Measurements from ENCODE around the gene LRRC42.
"Not testable (repeated sequence)": the region's sequence is repeated elsewhere in the genome, so short reads cannot be mapped to it uniquely, and the experiment has no call there.

The LRRC42 gene

GRCh38 chr1:53968125-53968513 is 22.0 kb downstream of the LRRC42 start:
- no peak for DNase-seq

- DNase-seq = not testable (repeated sequence)
These were observed 23.2 kb downstream of the LRRC42 start for GRCh38 chr1:53969323-53969722.

- DNase-seq = no peak
These were observed 25.6 kb downstream of the LRRC42 start for GRCh38 chr1:53971718-53972117.

- no peak for DNase-seq
These were observed 29.7 kb downstream of the LRRC42 start for GRCh38 chr1:53975861-53976260.

GRCh38 chr1:53979712-53980450 is 33.7 kb downstream of the LRRC42 start:
- DNase-seq = no peak

- no peak for DNase-seq
These were observed 35.1 kb downstream of the LRRC42 start for GRCh38 chr1:53981220-53981619.

- DNase-seq = no peak
These were observed 36.0 kb downstream of the LRRC42 start for GRCh38 chr1:53982034-53982762.

- DNase-seq = no peak
These were observed 36.6 kb downstream of the LRRC42 start for GRCh38 chr1:53982763-53983104.

- DNase-seq = no peak
These were observed 38.6 kb downstream of the LRRC42 start for GRCh38 chr1:53984726-53985125.

GRCh38 chr1:53986458-53986857 is 40.3 kb downstream of the LRRC42 start:
- no peak for DNase-seq

- DNase-seq = peak in 1 of 5 donors; percentile 52
These were observed 41.7 kb downstream of the LRRC42 start for GRCh38 chr1:53987880-53988279.

- DNase-seq = no peak
These were observed 46.1 kb downstream of the LRRC42 start for GRCh38 chr1:53992085-53992874.

- not testable (repeated sequence) for DNase-seq
These were observed 48.4 kb downstream of the LRRC42 start for GRCh38 chr1:53994516-53994915.

GRCh38 chr1:53995683-53996082 is 49.5 kb downstream of the LRRC42 start:
- no peak for DNase-seq

GRCh38 chr1:53998223-53998622 is 52.1 kb downstream of the LRRC42 start:
- DNase-seq = no peak

- DNase-seq = no peak
These were observed 53.8 kb downstream of the LRRC42 start for GRCh38 chr1:53999920-54000319.

- no peak for DNase-seq
These were observed 55.4 kb downstream of the LRRC42 start for GRCh38 chr1:54001591-54001990.

GRCh38 chr1:54002544-54003248 is 56.5 kb downstream of the LRRC42 start:
- no peak for DNase-seq

- no peak for DNase-seq
These were observed 57.1 kb downstream of the LRRC42 start for GRCh38 chr1:54003249-54003646.

- DNase-seq = not testable (repeated sequence)
These were observed 57.8 kb downstream of the LRRC42 start for GRCh38 chr1:54003750-54004480.

GRCh38 chr1:54004481-54005049 is 58.4 kb downstream of the LRRC42 start:
- no peak for DNase-seq

- no peak for DNase-seq
These were observed 60.4 kb downstream of the LRRC42 start for GRCh38 chr1:54006508-54006907.
